H1 (cell line): ENCODE data around the gene TOGARAM1.

Experiments
- CHD2 ChIP-seq: IDR thresholded peaks from 2 replicates; pipeline ENCODE4 v1.6.1; 2012; ENCODE audit warnings: low read length, improper control_type of control experiment
- FOSL1 ChIP-seq: IDR thresholded peaks from 2 replicates; pipeline ENCODE4 v1.6.1; 2011; ENCODE audit warnings: mild to moderate bottlenecking, low read depth, low read length, moderate library complexity; ENCODE audit not compliant: insufficient read depth
- JUND ChIP-seq: IDR thresholded peaks from 2 replicates; pipeline ENCODE4 v1.6.1; 2011; ENCODE audit warnings: mild to moderate bottlenecking, improper control_type of control experiment, low read length
- KDM1A ChIP-seq: fragments of 200-600, 300-600 bp; sonication (generic); IDR thresholded peaks from 2 replicates; pipeline ENCODE4 v1.7.1; 2016; ENCODE audit warnings: mild to moderate bottlenecking, low read length, borderline replicate concordance
- POLR2A ChIP-seq, 2 experiments: IDR thresholded peaks; 1 replicate in 1 of 2; 2 replicates in 1 of 2; pipeline ENCODE4 v1.6.1; 2011; ENCODE audit warnings: low read depth in 2 of 2, low read length in 2 of 2, mild to moderate bottlenecking in 2 of 2; ENCODE audit errors: control extremely low read depth in 1 of 2
- RAD21 ChIP-seq, 2 experiments: IDR thresholded peaks in 1 of 2; conservative IDR thresholded peaks in 1 of 2; 2 replicates each; pipeline ENCODE4 v1.6.1; 2011; ENCODE audit warnings: low read depth in 2 of 2, low read length in 2 of 2, improper control_type of control experiment in 1 of 2, inconsistent platforms in 1 of 2, mild to moderate bottlenecking in 1 of 2, moderate library complexity in 1 of 2
- SP1 ChIP-seq: IDR thresholded peaks from 2 replicates; pipeline ENCODE4 v1.6.1; 2011; ENCODE audit warnings: low read depth, low read length
- TAF1 ChIP-seq: IDR thresholded peaks from 2 replicates; pipeline ENCODE4 v1.6.1; 2011; ENCODE audit warnings: mild to moderate bottlenecking, low read depth, low read length
- TF ChIP-seq, protein P1 (sequence below): IDR thresholded peaks from 2 replicates; pipeline ENCODE4 v1.6.1; 2012; ENCODE audit warnings: inconsistent platforms
- TF ChIP-seq, protein P2 (sequence below): IDR thresholded peaks from 2 replicates; pipeline ENCODE4 v1.6.1; 2012; ENCODE audit warnings: inconsistent platforms
- TF ChIP-seq, protein P3 (sequence below), 3 experiments: IDR thresholded peaks; 1 replicate in 2 of 3; 2 replicates in 1 of 3; pipeline versions ENCODE4 v1.5.1 to v1.6.1; 2011; ENCODE audit warnings: low read length in 3 of 3, mild to moderate bottlenecking in 3 of 3, inconsistent platforms in 2 of 3, low read depth in 1 of 3, moderate library complexity in 1 of 3; ENCODE audit not compliant: insufficient read depth in 1 of 3; ENCODE audit errors: control extremely low read depth in 1 of 3
- TF ChIP-seq, protein P4 (sequence below): IDR thresholded peaks from 2 replicates; pipeline ENCODE4 v1.6.1; 2012; ENCODE audit warnings: low read length, inconsistent platforms

DNA sequence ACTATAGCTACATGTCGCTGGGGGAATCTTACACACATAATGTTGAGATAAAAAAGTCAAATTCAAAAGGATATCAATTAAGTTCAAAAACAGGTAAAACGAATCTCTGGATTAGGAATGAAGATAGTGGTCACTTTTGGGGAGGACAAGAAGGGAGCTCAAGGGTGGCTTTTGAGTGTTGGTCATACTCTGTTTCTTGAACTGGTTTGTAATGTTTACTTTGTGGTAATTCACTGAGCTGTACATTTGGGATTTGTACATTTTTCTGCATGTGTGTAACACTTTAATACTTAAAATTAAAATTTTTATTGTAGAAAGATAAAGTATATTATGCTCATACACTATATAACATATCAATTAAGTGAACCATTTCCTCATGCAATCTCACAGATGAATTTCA, 26.8 kb upstream of the TOGARAM1 start:
- TF ChIP-seq, protein P1, sequence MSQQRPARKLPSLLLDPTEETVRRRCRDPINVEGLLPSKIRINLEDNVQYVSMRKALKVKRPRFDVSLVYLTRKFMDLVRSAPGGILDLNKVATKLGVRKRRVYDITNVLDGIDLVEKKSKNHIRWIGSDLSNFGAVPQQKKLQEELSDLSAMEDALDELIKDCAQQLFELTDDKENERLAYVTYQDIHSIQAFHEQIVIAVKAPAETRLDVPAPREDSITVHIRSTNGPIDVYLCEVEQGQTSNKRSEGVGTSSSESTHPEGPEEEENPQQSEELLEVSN = no peak
- no peak for TF ChIP-seq TAF1
- TF ChIP-seq POLR2A (IDR thresholded peaks at IDR 0.05; ENCODE audit: control extremely low read depth in 1 of 2, low read depth in 2 of 2, low read length in 2 of 2) = no peak
- TF ChIP-seq, protein P2, sequence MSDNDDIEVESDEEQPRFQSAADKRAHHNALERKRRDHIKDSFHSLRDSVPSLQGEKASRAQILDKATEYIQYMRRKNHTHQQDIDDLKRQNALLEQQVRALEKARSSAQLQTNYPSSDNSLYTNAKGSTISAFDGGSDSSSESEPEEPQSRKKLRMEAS = no peak
- TF ChIP-seq CHD2 = no peak
- TF ChIP-seq, protein P3, sequence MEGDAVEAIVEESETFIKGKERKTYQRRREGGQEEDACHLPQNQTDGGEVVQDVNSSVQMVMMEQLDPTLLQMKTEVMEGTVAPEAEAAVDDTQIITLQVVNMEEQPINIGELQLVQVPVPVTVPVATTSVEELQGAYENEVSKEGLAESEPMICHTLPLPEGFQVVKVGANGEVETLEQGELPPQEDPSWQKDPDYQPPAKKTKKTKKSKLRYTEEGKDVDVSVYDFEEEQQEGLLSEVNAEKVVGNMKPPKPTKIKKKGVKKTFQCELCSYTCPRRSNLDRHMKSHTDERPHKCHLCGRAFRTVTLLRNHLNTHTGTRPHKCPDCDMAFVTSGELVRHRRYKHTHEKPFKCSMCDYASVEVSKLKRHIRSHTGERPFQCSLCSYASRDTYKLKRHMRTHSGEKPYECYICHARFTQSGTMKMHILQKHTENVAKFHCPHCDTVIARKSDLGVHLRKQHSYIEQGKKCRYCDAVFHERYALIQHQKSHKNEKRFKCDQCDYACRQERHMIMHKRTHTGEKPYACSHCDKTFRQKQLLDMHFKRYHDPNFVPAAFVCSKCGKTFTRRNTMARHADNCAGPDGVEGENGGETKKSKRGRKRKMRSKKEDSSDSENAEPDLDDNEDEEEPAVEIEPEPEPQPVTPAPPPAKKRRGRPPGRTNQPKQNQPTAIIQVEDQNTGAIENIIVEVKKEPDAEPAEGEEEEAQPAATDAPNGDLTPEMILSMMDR (IDR thresholded peaks at IDR 0.05; ENCODE audit: control extremely low read depth in 1 of 3, insufficient read depth in 1 of 3, low read depth in 1 of 3, low read length in 3 of 3) = no peak
- TF ChIP-seq, protein P4, sequence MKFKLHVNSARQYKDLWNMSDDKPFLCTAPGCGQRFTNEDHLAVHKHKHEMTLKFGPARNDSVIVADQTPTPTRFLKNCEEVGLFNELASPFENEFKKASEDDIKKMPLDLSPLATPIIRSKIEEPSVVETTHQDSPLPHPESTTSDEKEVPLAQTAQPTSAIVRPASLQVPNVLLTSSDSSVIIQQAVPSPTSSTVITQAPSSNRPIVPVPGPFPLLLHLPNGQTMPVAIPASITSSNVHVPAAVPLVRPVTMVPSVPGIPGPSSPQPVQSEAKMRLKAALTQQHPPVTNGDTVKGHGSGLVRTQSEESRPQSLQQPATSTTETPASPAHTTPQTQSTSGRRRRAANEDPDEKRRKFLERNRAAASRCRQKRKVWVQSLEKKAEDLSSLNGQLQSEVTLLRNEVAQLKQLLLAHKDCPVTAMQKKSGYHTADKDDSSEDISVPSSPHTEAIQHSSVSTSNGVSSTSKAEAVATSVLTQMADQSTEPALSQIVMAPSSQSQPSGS = no peak
- TF ChIP-seq FOSL1 = no peak
- no peak for TF ChIP-seq KDM1A
- no peak for TF ChIP-seq SP1
- no peak for TF ChIP-seq JUND
- TF ChIP-seq RAD21 (IDR thresholded peaks at IDR 0.05 in 1 of 2, conservative IDR thresholded peaks at IDR 0.05 in 1 of 2; ENCODE audit: low read depth in 2 of 2, low read length in 2 of 2) = no peak
